ENCODE results near the gene DAPK2.

Gene DAPK2

GRCh38 chr15:64068133-64068532 lies 21.8 kb upstream of the DAPK2 start:
- TF ChIP-seq CTCF (conservative IDR thresholded peaks at IDR 0.05; ENCODE audit: low read length) (no peak), EZH2phosphoT487 (IDR thresholded peaks at IDR 0.05; ENCODE audit: borderline replicate concordance) (no peak)
- Histone ChIP-seq H3F3A (ENCODE audit: low read depth) (no peaks in the 10 kb centered on the region; the same call in 1 of the 2 replicates), H2AFZ (ENCODE audit: low read length) (peak overlapping the region; percentile 65), H3K9ac (ENCODE audit: low read depth, low read length, poor library complexity, severe bottlenecking) (peak overlapping the region; percentile 15), H3K9me3 (ENCODE audit: insufficient read depth, low read depth, low read length) (no peaks in the 10 kb centered on the region), H3K4me2 (ENCODE audit: low read depth, low read length, poor library complexity, severe bottlenecking) (peak overlapping the region; percentile 25), H4K20me1 (ENCODE audit: insufficient read depth, low read length, poor library complexity, severe bottlenecking) (no peaks in the 10 kb centered on the region), H3K27me3 (ENCODE audit: insufficient read depth, low read length, poor library complexity, severe bottlenecking) (no peaks in the 10 kb centered on the region), H3K4me1 (ENCODE audit: insufficient read depth, low read length, poor library complexity, severe bottlenecking) (peaks cover 9% of the 10 kb centered on the region), H3K9me2 (replicated peaks; ENCODE audit: low read depth, low read length) (no peaks in the 10 kb centered on the region), H3K4me3 (ENCODE audit: low read length, poor library complexity, severe bottlenecking) (no peak overlapping the region), H3K79me2 (ENCODE audit: insufficient read depth, low read length) (no peaks in the 10 kb centered on the region), H3K36me3 (ENCODE audit: insufficient read depth, low read length) (peaks cover 17% of the 10 kb centered on the region; the same call in 1 of the 2 replicates)

- TF ChIP-seq EZH2phosphoT487 (IDR thresholded peaks at IDR 0.05; ENCODE audit: borderline replicate concordance) = no peak
- TF ChIP-seq CTCF (conservative IDR thresholded peaks at IDR 0.05; ENCODE audit: low read length) = peak; percentile 76
- no peaks in the 10 kb centered on the region; the same call in 1 of the 2 replicates for H3F3A ChIP-seq (ENCODE audit: low read depth)
- H3K9me3 ChIP-seq (ENCODE audit: insufficient read depth, low read depth, low read length) = no peaks in the 10 kb centered on the region
- peak overlapping the region; percentile 65 for H2AFZ ChIP-seq (ENCODE audit: low read length)
- peak overlapping the region; percentile 25 for H3K4me2 ChIP-seq (ENCODE audit: low read depth, low read length, poor library complexity, severe bottlenecking)
- H3K36me3 ChIP-seq (ENCODE audit: insufficient read depth, low read length) = peaks cover 12% of the 10 kb centered on the region; the same call in 1 of the 2 replicates
- H3K4me3 ChIP-seq (ENCODE audit: low read length, poor library complexity, severe bottlenecking) = no peak overlapping the region
- H4K20me1 ChIP-seq (ENCODE audit: insufficient read depth, low read length, poor library complexity, severe bottlenecking) = no peaks in the 10 kb centered on the region
- peak overlapping the region; percentile 15 for H3K9ac ChIP-seq (ENCODE audit: low read depth, low read length, poor library complexity, severe bottlenecking)
- H3K4me1 ChIP-seq (ENCODE audit: insufficient read depth, low read length, poor library complexity, severe bottlenecking) = peaks cover 9% of the 10 kb centered on the region
- no peaks in the 10 kb centered on the region for H3K79me2 ChIP-seq (ENCODE audit: insufficient read depth, low read length)
- H3K27me3 ChIP-seq (ENCODE audit: insufficient read depth, low read length, poor library complexity, severe bottlenecking) = no peaks in the 10 kb centered on the region
- no peaks in the 10 kb centered on the region for H3K9me2 ChIP-seq (replicated peaks; ENCODE audit: low read depth, low read length)
These were observed 21.3 kb upstream of the DAPK2 start for GRCh38 chr15:64067564-64068030.

- Histone ChIP-seq H3K4me2 (ENCODE audit: low read depth, low read length, poor library complexity, severe bottlenecking) (no peak overlapping the region), H3K4me1 (ENCODE audit: insufficient read depth, low read length, poor library complexity, severe bottlenecking) (peaks cover 9% of the 10 kb centered on the region)
- no peak for TF ChIP-seq CTCF (conservative IDR thresholded peaks at IDR 0.05; ENCODE audit: low read length)
- TF ChIP-seq EZH2phosphoT487 (IDR thresholded peaks at IDR 0.05; ENCODE audit: borderline replicate concordance) = no peak
These were observed 20.2 kb upstream of the DAPK2 start for GRCh38 chr15:64066451-64066850.

More at GRCh38 chr15:64066451-64066850, 20.2 kb upstream of the DAPK2 start:
- H2AFZ ChIP-seq (ENCODE audit: low read length) = no peak overlapping the region
- H3K36me3 ChIP-seq (ENCODE audit: insufficient read depth, low read length) = peaks cover 3% of the 10 kb centered on the region; the same call in 1 of the 2 replicates
- H3K79me2 ChIP-seq (ENCODE audit: insufficient read depth, low read length) = no peaks in the 10 kb centered on the region
- H3K9me3 ChIP-seq (ENCODE audit: insufficient read depth, low read depth, low read length) = no peaks in the 10 kb centered on the region
- no peaks in the 10 kb centered on the region for H3K9me2 ChIP-seq (replicated peaks; ENCODE audit: low read depth, low read length)
- H3F3A ChIP-seq (ENCODE audit: low read depth) = no peaks in the 10 kb centered on the region
- no peaks in the 10 kb centered on the region for H3K27me3 ChIP-seq (ENCODE audit: insufficient read depth, low read length, poor library complexity, severe bottlenecking)
- no peak overlapping the region for H3K4me3 ChIP-seq (ENCODE audit: low read length, poor library complexity, severe bottlenecking)
- H4K20me1 ChIP-seq (ENCODE audit: insufficient read depth, low read length, poor library complexity, severe bottlenecking) = no peaks in the 10 kb centered on the region
- H3K9ac ChIP-seq (ENCODE audit: low read depth, low read length, poor library complexity, severe bottlenecking) = no peak overlapping the region

Data from Loucy (cell line).